Endothelial cell (in vitro differentiated cells): Measurements from ENCODE around the gene KRT76. TPM values are rescaled to one million over a fixed set of nuclear protein-coding genes. Genes with fewer than 3 reads are reported as not detected.

Experiments
- DNase-seq: peaks from one replicate; pipeline ENCODE4 v3.0.0; 2021; ENCODE audit warnings: low spot score
- H3K27ac Mint-ChIP-seq: one replicate; pipeline ENCODE4 v1.8.0; 2021; ENCODE audit warnings: mixed read lengths, inconsistent platforms; ENCODE audit not compliant: unreplicated experiment
- H3K27me3 Mint-ChIP-seq: one replicate; pipeline ENCODE4 v1.8.0; 2021; ENCODE audit warnings: mild to moderate bottlenecking, moderate library complexity, mixed read lengths, inconsistent platforms; ENCODE audit not compliant: unreplicated experiment
- H3K36me3 Mint-ChIP-seq: one replicate; pipeline ENCODE4 v1.8.0; 2021; ENCODE audit warnings: mild to moderate bottlenecking, low read depth, mixed read lengths, inconsistent platforms; ENCODE audit not compliant: unreplicated experiment
- H3K4me1 Mint-ChIP-seq: one replicate; pipeline ENCODE4 v1.8.0; 2021; ENCODE audit warnings: mild to moderate bottlenecking, mixed read lengths, inconsistent platforms; ENCODE audit not compliant: unreplicated experiment
- H3K4me3 Mint-ChIP-seq: one replicate; pipeline ENCODE4 v1.8.0; 2021; ENCODE audit warnings: mild to moderate bottlenecking, mixed read lengths, inconsistent platforms; ENCODE audit not compliant: unreplicated experiment
- H3K9me3 Mint-ChIP-seq: one replicate; pipeline ENCODE4 v1.8.0; 2021; ENCODE audit warnings: mixed read lengths, inconsistent platforms; ENCODE audit not compliant: unreplicated experiment
- CTCF ChIP-seq: fragments of 200-600 bp; sonication (generic); IDR thresholded peaks from one replicate; pipeline ENCODE4 v1.5.0; 2021; ENCODE audit warnings: antibody characterized with exemption; ENCODE audit not compliant: unreplicated experiment
- total RNA-seq: library from RNA; stranded (reverse); fragmentation: NEBNext Ultra II Directional; extraction: Animal tissue kit (Norgen Biotek cat#: 25700); gene quantifications from one replicate; pipeline ENCODE4 v1.2.1, GENCODE V29; 2021; ENCODE audit not compliant: unreplicated experiment

The KRT76 gene
- total RNA-seq, 1 donor from 2014 or later = not detected

GRCh38 chr12:52800259-52800917 is 23.2 kb upstream of the KRT76 start:
- no peak for TF ChIP-seq CTCF
- H3K4me1 Mint-ChIP-seq = no peaks in the 10 kb centered on the region
- H3K9me3 Mint-ChIP-seq = no peaks in the 10 kb centered on the region
- H3K36me3 Mint-ChIP-seq = no peaks in the 10 kb centered on the region
- H3K27ac Mint-ChIP-seq = no peak overlapping the region
- H3K4me3 Mint-ChIP-seq = no peak overlapping the region
- no peaks in the 10 kb centered on the region for H3K27me3 Mint-ChIP-seq
- DNase-seq = no peak

- Mint-ChIP-seq H3K27ac (no peak overlapping the region), H3K4me1 (no peaks in the 10 kb centered on the region), H3K9me3 (no peaks in the 10 kb centered on the region), H3K27me3 (no peaks in the 10 kb centered on the region), H3K36me3 (no peaks in the 10 kb centered on the region), H3K4me3 (no peak overlapping the region)
- no peak for DNase-seq
- no peak for TF ChIP-seq CTCF
These were observed 22.5 kb upstream of the KRT76 start for GRCh38 chr12:52799505-52800211.

GRCh38 chr12:52798671-52799504 is 21.7 kb upstream of the KRT76 start:
- DNase-seq = no peak
- H3K9me3 Mint-ChIP-seq = no peaks in the 10 kb centered on the region
- H3K4me3 Mint-ChIP-seq = no peak overlapping the region
- peaks cover 2% of the 10 kb centered on the region for H3K27me3 Mint-ChIP-seq
- no peak for TF ChIP-seq CTCF
- H3K36me3 Mint-ChIP-seq = no peaks in the 10 kb centered on the region
- H3K27ac Mint-ChIP-seq = no peak overlapping the region
- H3K4me1 Mint-ChIP-seq = no peaks in the 10 kb centered on the region

GRCh38 chr12:52798003-52798670 is 21.0 kb upstream of the KRT76 start:
- H3K9me3 Mint-ChIP-seq = no peaks in the 10 kb centered on the region
- TF ChIP-seq CTCF = no peak
- no peak for DNase-seq
- H3K27me3 Mint-ChIP-seq = peaks cover 2% of the 10 kb centered on the region
- no peak overlapping the region for H3K27ac Mint-ChIP-seq
- H3K4me3 Mint-ChIP-seq = no peak overlapping the region
- no peaks in the 10 kb centered on the region for H3K4me1 Mint-ChIP-seq
- no peaks in the 10 kb centered on the region for H3K36me3 Mint-ChIP-seq
